ENCODE measurements around the gene QRICH2.
"Not testable (repeated sequence)": the region's sequence is repeated elsewhere in the genome, so short reads cannot be mapped to it uniquely, and the experiment has no call there.

Gene QRICH2

GRCh38 chr17:76270127-76270592 lies 37.9 kb downstream of the QRICH2 start:
- DNase-seq = no peak
- TF ChIP-seq, protein P1, sequence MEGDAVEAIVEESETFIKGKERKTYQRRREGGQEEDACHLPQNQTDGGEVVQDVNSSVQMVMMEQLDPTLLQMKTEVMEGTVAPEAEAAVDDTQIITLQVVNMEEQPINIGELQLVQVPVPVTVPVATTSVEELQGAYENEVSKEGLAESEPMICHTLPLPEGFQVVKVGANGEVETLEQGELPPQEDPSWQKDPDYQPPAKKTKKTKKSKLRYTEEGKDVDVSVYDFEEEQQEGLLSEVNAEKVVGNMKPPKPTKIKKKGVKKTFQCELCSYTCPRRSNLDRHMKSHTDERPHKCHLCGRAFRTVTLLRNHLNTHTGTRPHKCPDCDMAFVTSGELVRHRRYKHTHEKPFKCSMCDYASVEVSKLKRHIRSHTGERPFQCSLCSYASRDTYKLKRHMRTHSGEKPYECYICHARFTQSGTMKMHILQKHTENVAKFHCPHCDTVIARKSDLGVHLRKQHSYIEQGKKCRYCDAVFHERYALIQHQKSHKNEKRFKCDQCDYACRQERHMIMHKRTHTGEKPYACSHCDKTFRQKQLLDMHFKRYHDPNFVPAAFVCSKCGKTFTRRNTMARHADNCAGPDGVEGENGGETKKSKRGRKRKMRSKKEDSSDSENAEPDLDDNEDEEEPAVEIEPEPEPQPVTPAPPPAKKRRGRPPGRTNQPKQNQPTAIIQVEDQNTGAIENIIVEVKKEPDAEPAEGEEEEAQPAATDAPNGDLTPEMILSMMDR (IDR thresholded peaks at IDR 0.05) = no peak
- Mint-ChIP-seq H3K9me3 (no peaks in the 10 kb centered on the region), H3K4me3 (no peak overlapping the region), H3K27me3 (ENCODE audit: low read depth, poor library complexity) (no peaks in the 10 kb centered on the region), H3K4me1 (peaks cover 48% of the 10 kb centered on the region), H3K36me3 (ENCODE audit: low read depth) (peaks cover 16% of the 10 kb centered on the region), H3K27ac (no peak overlapping the region)

GRCh38 chr17:76268991-76269981 lies 38.8 kb downstream of the QRICH2 start:
- no peak for DNase-seq
- H3K9me3 Mint-ChIP-seq = no peaks in the 10 kb centered on the region

GRCh38 chr17:76268015-76268749 lies 39.9 kb downstream of the QRICH2 start:
- peaks cover 16% of the 10 kb centered on the region for H3K36me3 Mint-ChIP-seq (ENCODE audit: low read depth)
- peaks cover 54% of the 10 kb centered on the region for H3K4me1 Mint-ChIP-seq
- no peak for DNase-seq
- TF ChIP-seq, protein P1 (IDR thresholded peaks at IDR 0.05) = no peak
- H3K27ac Mint-ChIP-seq = peak overlapping the region; percentile 62
- H3K4me3 Mint-ChIP-seq = peak overlapping the region; percentile 71
- H3K9me3 Mint-ChIP-seq = no peaks in the 10 kb centered on the region
- peaks cover 4% of the 10 kb centered on the region for H3K27me3 Mint-ChIP-seq (ENCODE audit: low read depth, poor library complexity)

More at GRCh38 chr17:76268991-76269981, 38.8 kb downstream of the QRICH2 start:
- Mint-ChIP-seq H3K36me3 (ENCODE audit: low read depth) (peaks cover 16% of the 10 kb centered on the region), H3K4me3 (no peak overlapping the region), H3K4me1 (peaks cover 52% of the 10 kb centered on the region), H3K27ac (peak overlapping the region; percentile 36), H3K27me3 (ENCODE audit: low read depth, poor library complexity) (peaks cover 2% of the 10 kb centered on the region)
- TF ChIP-seq, protein P1 (IDR thresholded peaks at IDR 0.05) = no peak

DNA sequence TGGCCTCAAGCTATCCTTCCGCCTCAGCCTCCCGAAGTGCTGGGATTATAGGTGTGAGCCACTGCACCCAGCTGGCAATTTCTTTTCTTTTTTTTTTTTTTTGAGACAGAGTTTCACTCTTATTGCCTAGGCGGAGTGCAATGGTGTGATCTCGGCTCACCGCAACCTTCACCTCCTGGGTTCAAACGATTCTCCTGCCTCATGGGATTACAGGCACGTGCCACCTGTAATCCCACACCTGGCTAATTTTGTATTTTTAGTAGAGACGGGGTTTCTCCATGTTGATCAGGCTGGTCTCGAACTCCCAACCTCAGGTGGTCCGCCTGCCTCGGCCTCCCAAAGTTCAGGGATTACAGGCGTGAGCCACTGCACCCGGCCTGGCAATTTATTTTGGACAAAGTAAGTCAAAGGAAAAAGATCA lies 40.5 kb downstream of the QRICH2 start:
- Mint-ChIP-seq H3K27ac (peak overlapping the region; percentile 62), H3K4me1 (peaks cover 54% of the 10 kb centered on the region), H3K4me3 (peak overlapping the region; percentile 71), H3K36me3 (ENCODE audit: low read depth) (peaks cover 16% of the 10 kb centered on the region)
- H3K27me3 Mint-ChIP-seq (ENCODE audit: low read depth, poor library complexity); H3K9me3 Mint-ChIP-seq; DNase-seq: not testable (repeated sequence)

GRCh38 chr17:76267051-76267576 lies 41.0 kb downstream of the QRICH2 start:
- Mint-ChIP-seq H3K27ac (no peak overlapping the region), H3K4me3 (peak overlapping the region; percentile 89), H3K27me3 (ENCODE audit: low read depth, poor library complexity) (peaks cover 4% of the 10 kb centered on the region), H3K9me3 (no peaks in the 10 kb centered on the region), H3K36me3 (ENCODE audit: low read depth) (peaks cover 16% of the 10 kb centered on the region), H3K4me1 (peaks cover 59% of the 10 kb centered on the region)
- TF ChIP-seq, protein P1 (IDR thresholded peaks at IDR 0.05) = no peak
- no peak for DNase-seq
